WTC11 (cell line): Measurements from ENCODE around the gene ZBTB20. TPM values are rescaled to one million over a fixed set of nuclear protein-coding genes. Genes with fewer than 3 reads are reported as not detected.

ENCODE experiments used
- ATAC-seq: fragments of 200-7000 bp; cut with Tn5 transposase; 2 replicates; pipeline ENCODE4 v1.10.0; 2021; ENCODE audit warnings: mild to moderate bottlenecking, moderate library complexity
- CTCF ChIA-PET: fragments of 300-600 bp; sonication (Branson Sonifier 250); formaldehyde crosslinking; loops from one replicate; lab custom pipeline; 2021; ENCODE audit warnings: antibody characterized with exemption; lab: Charles Lee
- POLR2A ChIA-PET: fragments of 350-600 bp; sonication (Branson Sonifier 250); formaldehyde crosslinking; loops from one replicate; lab custom pipeline; 2021; ENCODE audit warnings: antibody characterized with exemption; lab: Charles Lee
- DNase-seq: peaks from one replicate; pipeline ENCODE4 v3.0.0; 2021; ENCODE audit warnings: low spot score
- H3K27ac Mint-ChIP-seq: 2 replicates; pipeline ENCODE4 v1.8.0; 2021; ENCODE audit warnings: mixed read lengths
- H3K27me3 Mint-ChIP-seq: 2 replicates; pipeline ENCODE4 v1.8.0; 2021; ENCODE audit warnings: low read depth, mild to moderate bottlenecking, moderate library complexity, mixed read lengths
- H3K36me3 Mint-ChIP-seq: 2 replicates; pipeline ENCODE4 v1.8.0; 2021; ENCODE audit warnings: mixed read lengths
- H3K4me1 Mint-ChIP-seq: 2 replicates; pipeline ENCODE4 v1.8.0; 2022; ENCODE audit warnings: mixed read lengths
- H3K4me3 Mint-ChIP-seq: 2 replicates; pipeline ENCODE4 v1.8.0; 2021; ENCODE audit warnings: mild to moderate bottlenecking, moderate library complexity, mixed read lengths
- H3K9me3 Mint-ChIP-seq: 2 replicates; pipeline ENCODE4 v1.8.0; 2021; ENCODE audit warnings: mixed read lengths
- CREB1 ChIP-seq: sonication (generic); formaldehyde crosslinking; IDR thresholded peaks from 2 replicates; pipeline ENCODE4 v1.8.0; 2023; ENCODE audit warnings: mild to moderate bottlenecking, missing genetic modification reagents
- CREM ChIP-seq: sonication (generic); formaldehyde crosslinking; IDR thresholded peaks from 2 replicates; pipeline ENCODE4 v1.8.1; 2022; ENCODE audit warnings: mild to moderate bottlenecking, missing genetic modification reagents, moderate library complexity
- EMX1 ChIP-seq: fragments of 250-450 bp; sonication (Bioruptor Pico); IDR thresholded peaks from 2 replicates; pipeline ENCODE4 v1.8.0; 2021; ENCODE audit warnings: mild to moderate bottlenecking
- FOXJ3 ChIP-seq: sonication (generic); formaldehyde crosslinking; IDR thresholded peaks from 2 replicates; pipeline ENCODE4 v1.9.0; 2021; ENCODE audit warnings: missing genetic modification reagents, mild to moderate bottlenecking, borderline replicate concordance
- GABPB1 ChIP-seq: sonication (generic); formaldehyde crosslinking; IDR thresholded peaks from 2 replicates; pipeline ENCODE4 v1.8.1; 2023; ENCODE audit warnings: mild to moderate bottlenecking, missing genetic modification reagents
- GTF2I ChIP-seq: fragments of 250-450 bp; sonication (Bioruptor Pico); conservative IDR thresholded peaks from 2 replicates; pipeline ENCODE4 v1.4.0; 2021; ENCODE audit warnings: mild to moderate bottlenecking
- MXD4 ChIP-seq: fragments of 250-450 bp; sonication (Bioruptor Pico); IDR thresholded peaks from 2 replicates; pipeline ENCODE4 v1.8.0; 2021; ENCODE audit warnings: mild to moderate bottlenecking, moderate library complexity, borderline replicate concordance
- TEAD1 ChIP-seq: sonication (generic); formaldehyde crosslinking; IDR thresholded peaks from 2 replicates; pipeline ENCODE4 v1.8.0; 2022; ENCODE audit warnings: mild to moderate bottlenecking, missing genetic modification reagents
- TEAD4 ChIP-seq: sonication (generic); formaldehyde crosslinking; IDR thresholded peaks from 2 replicates; pipeline ENCODE4 v1.8.0; 2022; ENCODE audit warnings: mild to moderate bottlenecking, missing genetic modification reagents
- TP53 ChIP-seq: sonication (generic); formaldehyde crosslinking; IDR thresholded peaks from 2 replicates; pipeline ENCODE4 v1.8.1; 2023; ENCODE audit warnings: mild to moderate bottlenecking, missing genetic modification reagents
- ZNF396 ChIP-seq: fragments of 250-450 bp; sonication (Bioruptor Pico); IDR thresholded peaks from 2 replicates; pipeline ENCODE4 v1.8.0; 2021; ENCODE audit warnings: mild to moderate bottlenecking, moderate library complexity, borderline replicate concordance
- ZNF671 ChIP-seq: fragments of 250-450 bp; sonication (Bioruptor Pico); IDR thresholded peaks from 2 replicates; pipeline ENCODE4 v1.8.0; 2021; ENCODE audit warnings: mild to moderate bottlenecking
- total RNA-seq: library from RNA; stranded (reverse); gene quantifications from 3 replicates; pipeline ENCODE4 v1.2.3, GENCODE V29; 2021
- TF ChIP-seq, protein P1 (sequence below): fragments of 250-450 bp; sonication (Bioruptor Pico); IDR thresholded peaks from 2 replicates; pipeline ENCODE4 v1.9.0; 2021; ENCODE audit warnings: mild to moderate bottlenecking
- TF ChIP-seq, protein P2 (sequence below): sonication (generic); formaldehyde crosslinking; IDR thresholded peaks from 2 replicates; pipeline ENCODE4 v1.8.1; 2023; ENCODE audit warnings: mild to moderate bottlenecking, missing genetic modification reagents
- TF ChIP-seq, protein P3 (sequence below): sonication (generic); formaldehyde crosslinking; IDR thresholded peaks from 2 replicates; pipeline ENCODE4 v1.8.0; 2023; ENCODE audit warnings: missing genetic modification reagents, mild to moderate bottlenecking, borderline replicate concordance
- TF ChIP-seq, protein P4 (sequence below): sonication (generic); formaldehyde crosslinking; IDR thresholded peaks from 2 replicates; pipeline ENCODE4 v1.8.1; 2023; ENCODE audit warnings: mild to moderate bottlenecking, missing genetic modification reagents
- TF ChIP-seq, protein P5 (sequence below): sonication (generic); formaldehyde crosslinking; IDR thresholded peaks from 2 replicates; pipeline ENCODE4 v1.8.1; 2023; ENCODE audit warnings: mild to moderate bottlenecking, missing genetic modification reagents, moderate library complexity
- TF ChIP-seq, protein P6 (sequence below): sonication (generic); formaldehyde crosslinking; IDR thresholded peaks from 2 replicates; pipeline ENCODE4 v1.8.0; 2022; ENCODE audit warnings: mild to moderate bottlenecking, missing genetic modification reagents

The ZBTB20 gene
- total RNA-seq, 1 experiment from 2014 or later = 1.5 TPM

DNA sequence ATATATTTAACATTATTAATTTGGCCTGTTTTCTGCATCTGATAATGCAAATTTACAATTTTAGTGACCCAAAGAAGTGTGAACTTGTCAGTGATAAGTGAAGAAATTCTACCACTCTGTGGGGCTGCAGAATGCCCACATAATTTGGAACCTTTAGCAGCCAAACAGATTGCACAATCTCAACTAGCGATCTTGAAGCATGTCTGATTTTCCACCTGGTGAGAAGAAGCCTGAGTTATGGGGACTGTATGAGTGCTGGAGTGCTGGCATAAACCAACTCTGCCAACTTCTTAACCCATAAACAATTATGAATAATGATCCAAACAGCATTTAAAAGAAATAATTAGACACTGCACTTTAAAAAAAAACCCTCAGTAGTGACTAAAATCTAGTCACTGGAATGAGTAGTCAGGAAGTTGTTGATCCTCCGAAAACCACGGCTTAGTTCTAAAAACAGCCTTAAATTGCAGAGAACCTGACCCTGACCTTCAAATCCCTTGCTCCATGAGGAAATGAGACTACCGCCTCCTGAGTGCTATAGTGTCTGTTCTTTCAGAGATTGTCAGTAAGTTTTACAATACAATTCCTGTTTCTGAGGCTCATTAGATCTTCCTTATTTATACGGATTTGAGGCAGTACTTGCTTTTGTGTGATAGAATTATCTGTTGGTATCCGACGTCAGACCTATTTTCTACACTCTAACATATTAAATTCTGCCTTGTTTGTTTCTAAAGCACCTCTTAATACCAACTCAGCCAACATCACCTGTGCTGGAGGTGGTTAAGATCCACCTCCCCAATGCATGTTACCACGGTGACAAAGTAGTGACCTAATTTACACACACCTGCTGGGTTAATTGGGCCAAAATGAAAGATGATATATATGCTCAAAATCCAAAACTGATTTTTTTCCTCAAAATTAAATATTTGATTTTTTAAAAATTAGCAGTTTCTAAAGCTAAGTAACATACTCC, 267.7 kb downstream of the ZBTB20 start:
- H3K36me3 Mint-ChIP-seq = no peaks in the 10 kb centered on the region
- ATAC-seq = no peak; the same call in 1 of the 2 replicates
- H3K4me3 Mint-ChIP-seq = no peak overlapping the region
- H3K9me3 Mint-ChIP-seq = no peaks in the 10 kb centered on the region
- ChIA-PET POLR2A (no interaction called here), CTCF (no interaction called here)
- no peak for DNase-seq
- H3K4me1 Mint-ChIP-seq = peaks cover 30% of the 10 kb centered on the region
- TF ChIP-seq ZNF396 = no peak
- no peak for TF ChIP-seq CREB1
- no peak for TF ChIP-seq TEAD1 (CRISPR knock-in tag)
- TF ChIP-seq ZNF671 (CRISPR knock-in tag) = no peak
- no peak for TF ChIP-seq TEAD4
- TF ChIP-seq, protein P1, sequence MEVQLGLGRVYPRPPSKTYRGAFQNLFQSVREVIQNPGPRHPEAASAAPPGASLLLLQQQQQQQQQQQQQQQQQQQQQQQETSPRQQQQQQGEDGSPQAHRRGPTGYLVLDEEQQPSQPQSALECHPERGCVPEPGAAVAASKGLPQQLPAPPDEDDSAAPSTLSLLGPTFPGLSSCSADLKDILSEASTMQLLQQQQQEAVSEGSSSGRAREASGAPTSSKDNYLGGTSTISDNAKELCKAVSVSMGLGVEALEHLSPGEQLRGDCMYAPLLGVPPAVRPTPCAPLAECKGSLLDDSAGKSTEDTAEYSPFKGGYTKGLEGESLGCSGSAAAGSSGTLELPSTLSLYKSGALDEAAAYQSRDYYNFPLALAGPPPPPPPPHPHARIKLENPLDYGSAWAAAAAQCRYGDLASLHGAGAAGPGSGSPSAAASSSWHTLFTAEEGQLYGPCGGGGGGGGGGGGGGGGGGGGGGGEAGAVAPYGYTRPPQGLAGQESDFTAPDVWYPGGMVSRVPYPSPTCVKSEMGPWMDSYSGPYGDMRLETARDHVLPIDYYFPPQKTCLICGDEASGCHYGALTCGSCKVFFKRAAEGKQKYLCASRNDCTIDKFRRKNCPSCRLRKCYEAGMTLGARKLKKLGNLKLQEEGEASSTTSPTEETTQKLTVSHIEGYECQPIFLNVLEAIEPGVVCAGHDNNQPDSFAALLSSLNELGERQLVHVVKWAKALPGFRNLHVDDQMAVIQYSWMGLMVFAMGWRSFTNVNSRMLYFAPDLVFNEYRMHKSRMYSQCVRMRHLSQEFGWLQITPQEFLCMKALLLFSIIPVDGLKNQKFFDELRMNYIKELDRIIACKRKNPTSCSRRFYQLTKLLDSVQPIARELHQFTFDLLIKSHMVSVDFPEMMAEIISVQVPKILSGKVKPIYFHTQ (CRISPR knock-in tag) = no peak
- no peak for TF ChIP-seq FOXJ3
- TF ChIP-seq MXD4 (CRISPR knock-in tag) = no peak
- no peak for TF ChIP-seq EMX1 (CRISPR knock-in tag)
- TF ChIP-seq, protein P2, sequence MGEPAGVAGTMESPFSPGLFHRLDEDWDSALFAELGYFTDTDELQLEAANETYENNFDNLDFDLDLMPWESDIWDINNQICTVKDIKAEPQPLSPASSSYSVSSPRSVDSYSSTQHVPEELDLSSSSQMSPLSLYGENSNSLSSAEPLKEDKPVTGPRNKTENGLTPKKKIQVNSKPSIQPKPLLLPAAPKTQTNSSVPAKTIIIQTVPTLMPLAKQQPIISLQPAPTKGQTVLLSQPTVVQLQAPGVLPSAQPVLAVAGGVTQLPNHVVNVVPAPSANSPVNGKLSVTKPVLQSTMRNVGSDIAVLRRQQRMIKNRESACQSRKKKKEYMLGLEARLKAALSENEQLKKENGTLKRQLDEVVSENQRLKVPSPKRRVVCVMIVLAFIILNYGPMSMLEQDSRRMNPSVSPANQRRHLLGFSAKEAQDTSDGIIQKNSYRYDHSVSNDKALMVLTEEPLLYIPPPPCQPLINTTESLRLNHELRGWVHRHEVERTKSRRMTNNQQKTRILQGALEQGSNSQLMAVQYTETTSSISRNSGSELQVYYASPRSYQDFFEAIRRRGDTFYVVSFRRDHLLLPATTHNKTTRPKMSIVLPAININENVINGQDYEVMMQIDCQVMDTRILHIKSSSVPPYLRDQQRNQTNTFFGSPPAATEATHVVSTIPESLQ (CRISPR knock-in tag) = no peak
- no peak for TF ChIP-seq TP53 (CRISPR knock-in tag)
- TF ChIP-seq, protein P3, sequence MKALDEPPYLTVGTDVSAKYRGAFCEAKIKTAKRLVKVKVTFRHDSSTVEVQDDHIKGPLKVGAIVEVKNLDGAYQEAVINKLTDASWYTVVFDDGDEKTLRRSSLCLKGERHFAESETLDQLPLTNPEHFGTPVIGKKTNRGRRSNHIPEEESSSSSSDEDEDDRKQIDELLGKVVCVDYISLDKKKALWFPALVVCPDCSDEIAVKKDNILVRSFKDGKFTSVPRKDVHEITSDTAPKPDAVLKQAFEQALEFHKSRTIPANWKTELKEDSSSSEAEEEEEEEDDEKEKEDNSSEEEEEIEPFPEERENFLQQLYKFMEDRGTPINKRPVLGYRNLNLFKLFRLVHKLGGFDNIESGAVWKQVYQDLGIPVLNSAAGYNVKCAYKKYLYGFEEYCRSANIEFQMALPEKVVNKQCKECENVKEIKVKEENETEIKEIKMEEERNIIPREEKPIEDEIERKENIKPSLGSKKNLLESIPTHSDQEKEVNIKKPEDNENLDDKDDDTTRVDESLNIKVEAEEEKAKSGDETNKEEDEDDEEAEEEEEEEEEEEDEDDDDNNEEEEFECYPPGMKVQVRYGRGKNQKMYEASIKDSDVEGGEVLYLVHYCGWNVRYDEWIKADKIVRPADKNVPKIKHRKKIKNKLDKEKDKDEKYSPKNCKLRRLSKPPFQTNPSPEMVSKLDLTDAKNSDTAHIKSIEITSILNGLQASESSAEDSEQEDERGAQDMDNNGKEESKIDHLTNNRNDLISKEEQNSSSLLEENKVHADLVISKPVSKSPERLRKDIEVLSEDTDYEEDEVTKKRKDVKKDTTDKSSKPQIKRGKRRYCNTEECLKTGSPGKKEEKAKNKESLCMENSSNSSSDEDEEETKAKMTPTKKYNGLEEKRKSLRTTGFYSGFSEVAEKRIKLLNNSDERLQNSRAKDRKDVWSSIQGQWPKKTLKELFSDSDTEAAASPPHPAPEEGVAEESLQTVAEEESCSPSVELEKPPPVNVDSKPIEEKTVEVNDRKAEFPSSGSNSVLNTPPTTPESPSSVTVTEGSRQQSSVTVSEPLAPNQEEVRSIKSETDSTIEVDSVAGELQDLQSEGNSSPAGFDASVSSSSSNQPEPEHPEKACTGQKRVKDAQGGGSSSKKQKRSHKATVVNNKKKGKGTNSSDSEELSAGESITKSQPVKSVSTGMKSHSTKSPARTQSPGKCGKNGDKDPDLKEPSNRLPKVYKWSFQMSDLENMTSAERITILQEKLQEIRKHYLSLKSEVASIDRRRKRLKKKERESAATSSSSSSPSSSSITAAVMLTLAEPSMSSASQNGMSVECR = no peak
- H3K27ac Mint-ChIP-seq = peak overlapping the region; percentile 31; the same call in 1 of the 2 replicates
- H3K27me3 Mint-ChIP-seq = no peaks in the 10 kb centered on the region

DNA sequence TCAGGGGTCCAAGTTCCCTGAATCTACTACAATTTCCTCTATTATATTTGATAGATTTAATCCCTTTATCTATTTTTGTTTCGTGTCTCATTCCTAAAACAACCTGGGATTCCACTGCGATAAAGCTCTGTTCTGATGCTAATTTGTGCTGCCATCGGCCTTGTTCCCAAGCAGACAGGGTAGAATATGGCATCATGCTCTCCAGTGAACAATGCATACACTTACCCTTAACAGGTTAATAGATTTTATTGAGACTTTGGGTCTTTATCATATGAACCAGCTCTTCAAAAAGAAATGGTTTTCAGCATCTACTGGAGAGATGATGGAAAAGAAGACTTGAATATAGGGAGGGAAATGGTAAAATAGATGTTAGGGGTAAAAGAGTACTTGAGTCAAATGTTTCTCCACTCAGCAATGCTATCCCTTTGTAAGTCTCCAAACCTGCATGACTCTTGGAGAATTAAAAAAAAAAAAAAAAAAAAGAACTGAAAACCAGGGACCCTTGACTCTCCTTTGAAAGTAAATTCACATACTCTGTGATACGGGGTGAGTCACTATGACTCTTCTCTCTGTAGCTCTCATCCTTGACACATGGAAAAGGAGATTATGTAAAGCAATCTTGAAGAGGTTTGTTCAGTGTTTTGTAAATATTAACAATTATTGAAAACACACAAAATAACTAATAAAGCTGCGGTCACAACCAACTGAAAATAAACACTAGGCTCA, 268.8 kb downstream of the ZBTB20 start:
- peak; percentile 84 for ATAC-seq
- POLR2A ChIA-PET = interaction anchor here (0.7 kb wide), 1 partner anchor 245 kb away, joined by 3 read pairs; no protein-coding TSS in a partner anchor

More for the DNA sequence above, 268.8 kb downstream of the ZBTB20 start:
- Mint-ChIP-seq H3K4me1 (peaks cover 30% of the 10 kb centered on the region), H3K36me3 (no peaks in the 10 kb centered on the region), H3K9me3 (no peaks in the 10 kb centered on the region), H3K27me3 (no peaks in the 10 kb centered on the region), H3K4me3 (no peak overlapping the region), H3K27ac (0 out of 2 replicates have a peak overlapping the region, but pooled peaks have one; percentile 26)
- no peak for TF ChIP-seq GTF2I
- no peak for TF ChIP-seq FOXJ3
- TF ChIP-seq, protein P4, sequence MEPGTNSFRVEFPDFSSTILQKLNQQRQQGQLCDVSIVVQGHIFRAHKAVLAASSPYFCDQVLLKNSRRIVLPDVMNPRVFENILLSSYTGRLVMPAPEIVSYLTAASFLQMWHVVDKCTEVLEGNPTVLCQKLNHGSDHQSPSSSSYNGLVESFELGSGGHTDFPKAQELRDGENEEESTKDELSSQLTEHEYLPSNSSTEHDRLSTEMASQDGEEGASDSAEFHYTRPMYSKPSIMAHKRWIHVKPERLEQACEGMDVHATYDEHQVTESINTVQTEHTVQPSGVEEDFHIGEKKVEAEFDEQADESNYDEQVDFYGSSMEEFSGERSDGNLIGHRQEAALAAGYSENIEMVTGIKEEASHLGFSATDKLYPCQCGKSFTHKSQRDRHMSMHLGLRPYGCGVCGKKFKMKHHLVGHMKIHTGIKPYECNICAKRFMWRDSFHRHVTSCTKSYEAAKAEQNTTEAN (CRISPR knock-in tag) = no peak
- TF ChIP-seq CREM (CRISPR knock-in tag) = no peak
- TF ChIP-seq, protein P5, sequence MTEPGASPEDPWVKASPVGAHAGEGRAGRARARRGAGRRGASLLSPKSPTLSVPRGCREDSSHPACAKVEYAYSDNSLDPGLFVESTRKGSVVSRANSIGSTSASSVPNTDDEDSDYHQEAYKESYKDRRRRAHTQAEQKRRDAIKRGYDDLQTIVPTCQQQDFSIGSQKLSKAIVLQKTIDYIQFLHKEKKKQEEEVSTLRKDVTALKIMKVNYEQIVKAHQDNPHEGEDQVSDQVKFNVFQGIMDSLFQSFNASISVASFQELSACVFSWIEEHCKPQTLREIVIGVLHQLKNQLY (CRISPR knock-in tag) = no peak
- TF ChIP-seq GABPB1 (CRISPR knock-in tag) = no peak
- TF ChIP-seq, protein P6, sequence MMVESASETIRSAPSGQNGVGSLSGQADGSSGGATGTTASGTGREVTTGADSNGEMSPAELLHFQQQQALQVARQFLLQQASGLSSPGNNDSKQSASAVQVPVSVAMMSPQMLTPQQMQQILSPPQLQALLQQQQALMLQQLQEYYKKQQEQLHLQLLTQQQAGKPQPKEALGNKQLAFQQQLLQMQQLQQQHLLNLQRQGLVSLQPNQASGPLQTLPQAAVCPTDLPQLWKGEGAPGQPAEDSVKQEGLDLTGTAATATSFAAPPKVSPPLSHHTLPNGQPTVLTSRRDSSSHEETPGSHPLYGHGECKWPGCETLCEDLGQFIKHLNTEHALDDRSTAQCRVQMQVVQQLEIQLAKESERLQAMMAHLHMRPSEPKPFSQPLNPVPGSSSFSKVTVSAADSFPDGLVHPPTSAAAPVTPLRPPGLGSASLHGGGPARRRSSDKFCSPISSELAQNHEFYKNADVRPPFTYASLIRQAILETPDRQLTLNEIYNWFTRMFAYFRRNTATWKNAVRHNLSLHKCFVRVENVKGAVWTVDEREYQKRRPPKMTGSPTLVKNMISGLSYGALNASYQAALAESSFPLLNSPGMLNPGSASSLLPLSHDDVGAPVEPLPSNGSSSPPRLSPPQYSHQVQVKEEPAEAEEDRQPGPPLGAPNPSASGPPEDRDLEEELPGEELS (CRISPR knock-in tag) = no peak
- CTCF ChIA-PET = no interaction called here
- DNase-seq = no peak
